OCI-LY1 (cell line): ENCODE measurements around the gene FBXL4.

Experiments used
- H2AFZ ChIP-seq: fragments of 200-600 bp; sonication (generic), shearing (Covaris generic); 2 replicates; pipeline ENCODE4 v1.6.0; 2014; ENCODE audit warnings: antibody characterized with exemption, mild to moderate bottlenecking, low read length
- H3F3A ChIP-seq: fragments of 200-600 bp; sonication (generic), shearing (Covaris generic); 2 replicates; pipeline ENCODE4 v1.6.0; 2014; ENCODE audit warnings: mild to moderate bottlenecking, antibody characterized with exemption, low read length, moderate library complexity; ENCODE audit not compliant: insufficient read depth
- H3K27ac ChIP-seq: fragments of 200-600 bp; sonication (generic); 2 replicates; pipeline ENCODE4 v1.5.1; 2014; ENCODE audit warnings: low read length, mixed run types, mild to moderate bottlenecking, low read depth; ENCODE audit not compliant: poor library complexity, severe bottlenecking
- H3K27me3 ChIP-seq: fragments of 200-600 bp; sonication (generic); 2 replicates; pipeline ENCODE4 v1.6.0; 2014; ENCODE audit warnings: antibody characterized with exemption, mild to moderate bottlenecking, low read length, moderate library complexity; ENCODE audit not compliant: insufficient read depth
- H3K36me3 ChIP-seq: fragments of 200-600 bp; sonication (generic); 2 replicates; pipeline ENCODE4 v1.6.1; 2014; ENCODE audit warnings: mild to moderate bottlenecking, antibody characterized with exemption, low read length, moderate library complexity, mixed read lengths; ENCODE audit not compliant: insufficient read depth
- H3K4me1 ChIP-seq: fragments of 200-600 bp; sonication (generic); 2 replicates; pipeline ENCODE4 v1.5.1; 2014; ENCODE audit warnings: mild to moderate bottlenecking, low read length, moderate library complexity; ENCODE audit not compliant: insufficient read depth, severe bottlenecking
- H3K4me2 ChIP-seq: fragments of 200-600 bp; sonication (generic), shearing (Covaris generic); 2 replicates; pipeline ENCODE4 v1.6.1; 2014; ENCODE audit warnings: low read length
- H3K4me3 ChIP-seq: fragments of 200-600 bp; sonication (generic); 2 replicates; pipeline ENCODE4 v1.5.1; 2014; ENCODE audit warnings: low read length, low read depth, mild to moderate bottlenecking, mixed read lengths; ENCODE audit not compliant: poor library complexity, severe bottlenecking
- H3K79me2 ChIP-seq: fragments of 200-600 bp; shearing (Covaris generic); 2 replicates; pipeline ENCODE4 v1.6.1; 2016; ENCODE audit warnings: mixed run types, low read length, mixed read lengths; ENCODE audit not compliant: insufficient read depth
- H3K9ac ChIP-seq: fragments of 200-600 bp; sonication (generic), shearing (Covaris generic); 2 replicates; pipeline ENCODE4 v1.6.1; 2014; ENCODE audit warnings: mild to moderate bottlenecking, low read length, mixed read lengths
- H3K9me2 ChIP-seq: fragments of 200-600 bp; sonication (generic), shearing (Covaris generic); 2 replicates; pipeline ENCODE4 v1.6.1; 2014; ENCODE audit warnings: low read depth, mild to moderate bottlenecking, low read length, mixed read lengths
- H3K9me3 ChIP-seq: fragments of 200-600 bp; shearing (Covaris generic); 2 replicates; pipeline ENCODE4 v1.6.1; 2014; ENCODE audit warnings: low read length, mixed read lengths
- H4K20me1 ChIP-seq: fragments of 200-600 bp; sonication (generic), shearing (Covaris generic); 2 replicates; pipeline ENCODE4 v1.6.0; 2016; ENCODE audit warnings: mild to moderate bottlenecking, low read length; ENCODE audit not compliant: insufficient read depth
- EZH2 ChIP-seq: fragments of 200-600 bp; sonication (generic), shearing (Covaris generic); IDR thresholded peaks from 2 replicates; pipeline ENCODE4 v1.8.0; 2017; ENCODE audit warnings: borderline replicate concordance, mixed run types, mild to moderate bottlenecking, antibody characterized with exemption, low read length, moderate library complexity, mixed read lengths
- TF ChIP-seq, protein P1 (sequence below): fragments of 200-600 bp; sonication (generic), shearing (Covaris generic); IDR thresholded peaks from 2 replicates; pipeline ENCODE4 v1.5.1; 2017; ENCODE audit warnings: mild to moderate bottlenecking, antibody characterized with exemption, low read length, moderate library complexity, mixed read lengths

Gene FBXL4

DNA sequence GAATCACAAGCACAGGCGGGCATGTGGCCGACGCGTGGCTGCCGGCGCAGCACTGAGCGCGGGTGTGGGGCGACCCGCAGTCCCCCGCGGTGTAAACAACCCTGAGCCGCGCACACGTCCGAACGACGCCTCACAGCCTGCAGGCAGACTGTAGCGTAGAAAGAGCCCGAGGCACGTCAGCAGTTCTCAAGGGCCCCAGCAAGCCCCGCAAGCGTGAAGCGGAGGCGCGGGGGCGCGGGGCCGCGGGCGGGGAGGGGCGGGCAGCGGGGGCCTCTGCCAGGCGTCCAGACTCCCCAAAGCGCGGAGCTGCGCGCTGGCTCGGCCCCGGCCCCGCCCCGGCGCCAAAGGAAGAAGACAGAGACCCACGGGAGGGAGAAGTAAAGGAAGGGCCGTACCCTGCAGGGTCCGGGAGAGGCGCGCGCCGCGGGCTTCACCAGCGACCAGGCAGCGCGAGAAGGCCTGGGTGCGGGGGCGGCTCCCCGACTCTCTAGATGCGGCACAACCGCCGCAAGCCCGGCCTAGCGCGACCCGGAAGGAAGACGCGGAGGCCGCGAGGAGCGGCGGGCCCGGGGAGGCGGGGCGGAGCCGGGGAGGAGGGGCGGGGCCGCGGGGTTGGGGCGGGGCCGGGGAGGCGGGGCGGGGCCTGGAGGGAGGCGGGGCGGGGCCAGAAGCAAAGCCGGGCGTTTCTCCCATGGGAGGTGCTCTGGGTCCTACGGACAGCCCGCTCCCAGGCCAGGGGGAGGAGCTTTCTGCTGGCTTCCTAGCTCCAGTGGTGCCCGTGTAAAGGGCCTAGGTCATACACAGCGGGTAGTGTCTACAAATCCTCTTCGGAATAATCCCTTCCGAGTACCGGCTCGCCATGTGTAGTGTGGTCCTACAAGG lies at the start of gene FBXL4:
Gene FBXL4 (minus strand): TSS at position 536 of the 882 bp plus-strand sequence. CDS start 20,958 bp downstream, outside the sequence.
- no peak for TF ChIP-seq EZH2
- TF ChIP-seq, protein P1, sequence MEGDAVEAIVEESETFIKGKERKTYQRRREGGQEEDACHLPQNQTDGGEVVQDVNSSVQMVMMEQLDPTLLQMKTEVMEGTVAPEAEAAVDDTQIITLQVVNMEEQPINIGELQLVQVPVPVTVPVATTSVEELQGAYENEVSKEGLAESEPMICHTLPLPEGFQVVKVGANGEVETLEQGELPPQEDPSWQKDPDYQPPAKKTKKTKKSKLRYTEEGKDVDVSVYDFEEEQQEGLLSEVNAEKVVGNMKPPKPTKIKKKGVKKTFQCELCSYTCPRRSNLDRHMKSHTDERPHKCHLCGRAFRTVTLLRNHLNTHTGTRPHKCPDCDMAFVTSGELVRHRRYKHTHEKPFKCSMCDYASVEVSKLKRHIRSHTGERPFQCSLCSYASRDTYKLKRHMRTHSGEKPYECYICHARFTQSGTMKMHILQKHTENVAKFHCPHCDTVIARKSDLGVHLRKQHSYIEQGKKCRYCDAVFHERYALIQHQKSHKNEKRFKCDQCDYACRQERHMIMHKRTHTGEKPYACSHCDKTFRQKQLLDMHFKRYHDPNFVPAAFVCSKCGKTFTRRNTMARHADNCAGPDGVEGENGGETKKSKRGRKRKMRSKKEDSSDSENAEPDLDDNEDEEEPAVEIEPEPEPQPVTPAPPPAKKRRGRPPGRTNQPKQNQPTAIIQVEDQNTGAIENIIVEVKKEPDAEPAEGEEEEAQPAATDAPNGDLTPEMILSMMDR = no peak
- Histone ChIP-seq H3K36me3 (peaks cover 6% of the 10 kb centered on the region), H4K20me1 (no peaks in the 10 kb centered on the region), H3K27me3 (no peaks in the 10 kb centered on the region), H3F3A (0 out of 2 replicates have a peak, but pooled peaks cover 6% of the 10 kb centered on the region), H3K9me3 (peaks cover 6% of the 10 kb centered on the region; the same call in 1 of the 2 replicates), H3K4me2 (peak within 1 kb of the TSS; percentile 84), H3K79me2 (peaks cover 45% of the 10 kb centered on the region), H3K4me1 (peaks cover 24% of the 10 kb centered on the region), H3K4me3 (peak within 1 kb of the TSS; percentile 79), H2AFZ (no peak within 1 kb of the TSS), H3K9ac (peak within 1 kb of the TSS; percentile 84), H3K27ac (peak within 1 kb of the TSS; percentile 86), H3K9me2 (no peaks in the 10 kb centered on the region)

DNA sequence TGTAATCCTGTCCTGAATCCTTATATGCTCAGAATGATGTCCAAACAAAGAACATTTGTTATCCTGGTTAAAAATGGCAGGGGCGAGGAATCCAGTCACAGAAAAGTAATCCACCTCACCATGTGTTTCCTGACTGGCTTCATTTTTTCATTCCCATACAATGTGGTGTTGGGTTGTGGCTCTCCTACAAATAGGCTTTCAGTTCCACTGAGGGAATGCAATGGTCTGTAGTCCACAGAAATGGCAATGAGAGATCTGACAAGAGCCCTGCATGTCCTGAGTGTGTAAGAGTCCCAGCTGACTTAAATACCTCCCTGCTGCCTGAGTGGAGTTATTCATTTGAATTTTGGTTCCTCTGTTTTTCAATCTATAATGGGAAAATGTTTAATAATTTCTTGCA lies 47.4 kb upstream of the FBXL4 start:
- no peaks in the 10 kb centered on the region for H3K9me3 ChIP-seq
- no peaks in the 10 kb centered on the region for H3K27me3 ChIP-seq
- no peak overlapping the region for H3K4me2 ChIP-seq
- H3K9me2 ChIP-seq = no peaks in the 10 kb centered on the region
- H3K9ac ChIP-seq = no peak overlapping the region
- no peaks in the 10 kb centered on the region for H4K20me1 ChIP-seq
- H2AFZ ChIP-seq = no peak overlapping the region
- H3K79me2 ChIP-seq = no peaks in the 10 kb centered on the region
- H3F3A ChIP-seq = no peaks in the 10 kb centered on the region
- no peak overlapping the region for H3K4me3 ChIP-seq
- H3K36me3 ChIP-seq = no peaks in the 10 kb centered on the region
- TF ChIP-seq, protein P1 = no peak
- TF ChIP-seq EZH2 = no peak
- no peak overlapping the region for H3K27ac ChIP-seq
- no peaks in the 10 kb centered on the region for H3K4me1 ChIP-seq

DNA sequence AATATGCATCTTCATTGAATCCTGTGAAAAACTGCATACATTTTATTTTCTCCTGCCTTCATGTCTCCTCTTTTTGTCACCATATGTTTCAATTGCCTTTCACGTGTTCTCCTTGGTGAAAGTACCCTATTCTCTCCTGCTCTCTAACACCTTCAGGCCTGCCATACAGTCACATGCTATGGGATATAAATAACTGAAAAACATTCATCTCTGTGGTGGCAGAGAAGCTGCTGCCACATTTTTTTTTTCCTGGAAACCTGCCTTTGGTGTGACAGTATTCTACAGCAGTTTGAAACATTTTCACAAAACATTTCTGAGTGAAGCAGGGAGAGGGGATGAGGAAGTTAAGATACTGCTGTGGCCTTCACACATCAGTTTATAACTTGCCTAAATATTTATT lies 44.8 kb upstream of the FBXL4 start:
- Histone ChIP-seq H3K4me2 (no peak overlapping the region), H2AFZ (no peak overlapping the region), H3F3A (no peaks in the 10 kb centered on the region), H3K27me3 (no peaks in the 10 kb centered on the region), H4K20me1 (no peaks in the 10 kb centered on the region), H3K9me2 (no peaks in the 10 kb centered on the region), H3K9ac (no peak overlapping the region), H3K4me1 (no peaks in the 10 kb centered on the region), H3K4me3 (no peak overlapping the region), H3K36me3 (no peaks in the 10 kb centered on the region), H3K27ac (no peak overlapping the region), H3K79me2 (no peaks in the 10 kb centered on the region), H3K9me3 (no peaks in the 10 kb centered on the region)
- TF ChIP-seq EZH2 = no peak
- TF ChIP-seq, protein P1 = no peak
